ELF-1 (cell line): Measurements from ENCODE around the gene PITRM1.

Experiments used
- DNase-seq: peaks from one replicate; pipeline ENCODE4 v3.0.0-alpha.2; 2016; ENCODE audit warnings: low read depth, low spot score

Gene PITRM1

DNA sequence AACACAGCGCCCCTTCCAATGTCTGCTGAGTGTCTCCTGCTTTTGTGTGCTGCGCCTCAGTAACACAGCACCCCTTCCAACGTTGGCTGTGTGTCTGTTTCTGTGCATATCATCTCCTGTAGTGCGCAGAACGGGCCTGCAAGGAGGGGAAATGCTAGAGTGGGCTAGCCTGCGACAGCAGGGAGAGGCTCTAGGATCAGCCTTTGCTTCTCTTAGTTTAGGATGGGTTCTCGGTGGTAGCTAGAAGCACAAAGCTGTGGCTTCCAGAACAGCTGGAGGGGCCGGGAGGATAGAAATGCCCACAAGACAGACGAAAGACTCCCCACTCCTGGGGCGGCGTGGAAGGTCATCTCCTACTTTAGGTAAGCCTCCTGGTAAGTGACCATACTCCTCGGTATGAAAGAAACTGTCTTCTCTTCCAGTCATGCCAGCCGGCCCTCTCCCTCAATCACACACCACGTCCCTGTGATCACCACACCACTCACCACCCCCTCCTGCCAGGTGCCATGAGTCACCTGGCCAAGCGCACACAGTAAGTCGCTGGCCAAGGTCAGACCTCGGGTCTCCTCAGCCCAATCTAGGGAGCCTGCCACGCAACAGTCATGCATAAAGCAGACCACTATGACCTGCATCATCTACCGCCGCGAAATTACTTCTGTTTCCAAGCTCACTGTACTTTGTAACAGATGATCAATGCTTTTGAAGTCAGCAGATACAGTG is 4.8 kb downstream of the PITRM1 start:
- DNase-seq = no peak

DNA sequence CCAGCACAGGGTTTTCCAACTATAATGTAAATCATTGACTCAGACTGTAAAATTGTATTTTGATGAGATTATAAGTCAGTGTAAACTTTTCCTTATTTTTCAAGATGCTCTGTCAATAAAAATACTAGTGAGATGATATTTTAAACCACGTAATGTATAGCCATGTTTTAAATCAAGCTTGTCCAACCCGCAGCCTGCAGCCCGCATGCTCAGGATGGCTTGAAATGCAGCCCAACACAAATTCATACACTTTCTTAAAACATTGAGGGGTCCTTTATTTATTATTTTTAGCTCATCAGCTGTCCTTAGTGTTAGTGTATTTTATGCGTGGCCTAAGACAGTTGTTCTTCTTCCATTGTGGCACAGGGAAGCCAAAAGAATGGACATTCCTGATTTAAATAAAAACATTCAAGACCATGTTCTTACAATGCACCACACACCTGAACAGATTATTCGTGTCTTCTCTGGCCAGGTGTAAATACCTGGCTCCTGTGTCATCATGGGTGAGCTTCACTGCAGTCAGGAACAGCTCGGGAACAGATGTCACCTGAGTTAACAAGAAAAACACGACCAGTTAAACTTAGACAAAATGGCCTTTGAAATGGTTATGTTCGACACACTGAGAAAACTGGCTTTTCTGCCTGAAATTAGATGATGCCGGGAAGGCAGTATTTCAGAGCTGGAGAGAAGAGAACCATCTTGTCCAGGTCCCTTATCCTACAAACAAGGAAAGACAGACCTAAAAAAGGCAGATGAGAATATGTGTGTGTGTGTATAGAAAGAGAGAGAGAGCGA is 5.9 kb downstream of the PITRM1 start:
- no peak for DNase-seq

DNA sequence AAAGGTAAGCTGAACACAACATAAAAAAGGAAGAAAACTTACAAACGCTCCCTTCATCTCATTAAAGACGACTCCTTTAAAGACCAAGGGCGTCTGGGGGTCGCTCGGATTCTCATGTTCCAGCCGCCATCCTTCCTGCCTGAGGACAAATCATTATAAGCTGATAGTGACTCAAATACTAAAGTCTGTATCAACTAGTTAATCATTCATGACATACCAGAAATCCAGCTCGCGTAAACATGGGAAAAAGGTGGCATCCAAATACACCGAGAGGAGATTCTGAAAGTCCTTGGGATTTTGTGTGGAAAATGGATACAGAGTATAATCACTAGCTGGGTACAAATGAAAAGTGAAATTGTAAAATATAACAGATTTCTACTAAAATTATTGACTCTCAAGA is 7.4 kb downstream of the PITRM1 start:
- no peak for DNase-seq

DNA sequence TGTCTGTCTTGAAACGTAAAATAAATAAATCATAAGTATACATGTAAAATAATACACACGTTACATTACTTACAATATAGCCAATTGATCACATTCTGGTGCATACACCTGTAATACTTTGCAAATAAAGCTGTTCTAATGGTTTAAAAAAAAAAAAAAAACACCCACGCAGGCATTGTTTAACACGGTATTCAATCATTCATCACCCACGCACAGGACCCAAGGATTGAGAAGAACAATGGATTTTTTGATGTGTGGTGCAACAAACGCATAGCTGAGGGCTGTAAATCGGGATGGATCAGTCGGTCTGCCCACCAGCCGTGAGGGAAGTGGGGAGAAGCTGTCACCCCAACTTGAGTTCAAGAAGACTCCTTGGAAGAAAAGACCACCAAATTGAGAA is 8.7 kb downstream of the PITRM1 start:
- DNase-seq = no peak

DNA sequence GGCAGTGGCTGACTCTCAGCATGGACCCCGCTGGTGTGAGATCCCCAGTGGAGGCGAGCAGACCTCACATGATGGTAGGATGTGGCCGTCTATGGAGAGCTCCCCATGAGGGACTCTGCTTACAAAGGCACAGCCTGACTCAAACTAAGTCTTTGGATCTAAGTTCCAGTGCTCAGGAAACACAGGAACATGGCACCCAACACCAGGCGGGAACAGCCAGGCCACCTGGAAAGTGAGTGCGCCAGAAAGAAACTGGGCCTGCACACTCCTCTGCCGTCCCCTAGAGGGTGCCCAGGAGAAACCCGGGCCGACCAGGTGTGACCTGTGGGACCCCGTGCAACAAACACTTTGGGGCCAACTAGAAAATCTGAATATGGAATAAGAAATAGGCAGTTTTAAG is 10.0 kb downstream of the PITRM1 start:
- DNase-seq = peak; percentile 25

DNA sequence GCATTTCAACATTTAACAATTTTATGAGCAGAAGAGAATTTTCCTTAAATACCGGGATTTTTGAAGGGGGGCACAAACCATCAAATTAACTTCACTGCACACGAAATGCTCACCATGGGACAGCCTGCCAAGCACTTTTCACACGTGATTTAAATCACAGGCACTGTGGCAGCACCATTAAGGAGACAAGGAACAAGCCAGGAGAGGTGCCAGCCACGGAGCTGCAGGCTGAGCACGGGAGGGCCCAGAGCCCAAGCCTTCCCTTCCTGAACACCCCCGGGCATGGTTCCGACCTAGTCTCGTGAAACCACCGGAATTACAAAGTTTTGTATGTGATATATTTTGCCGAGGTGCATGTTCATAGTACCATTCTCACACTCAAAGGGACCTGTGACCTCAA is 13.4 kb downstream of the PITRM1 start:
- no peak for DNase-seq

DNA sequence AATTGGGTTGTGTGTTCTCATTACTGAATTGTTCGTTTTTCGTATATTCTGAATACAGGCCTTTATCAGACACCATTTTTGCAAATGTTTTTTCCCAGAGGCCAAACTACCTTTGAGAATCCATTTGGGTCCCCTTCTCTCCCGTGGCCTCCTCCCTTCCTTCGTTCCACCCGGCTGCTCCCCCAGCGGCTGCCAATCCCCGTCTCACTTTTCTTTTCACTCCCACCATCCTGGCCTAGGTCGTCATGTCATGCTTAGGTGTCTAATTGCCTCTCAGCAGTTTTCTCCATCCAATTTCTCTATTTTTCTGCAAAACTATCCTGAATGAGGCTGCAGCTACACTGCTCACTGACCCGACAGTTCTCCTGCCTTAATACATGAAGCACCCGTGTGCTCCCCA is 17.9 kb downstream of the PITRM1 start:
- no peak for DNase-seq

DNA sequence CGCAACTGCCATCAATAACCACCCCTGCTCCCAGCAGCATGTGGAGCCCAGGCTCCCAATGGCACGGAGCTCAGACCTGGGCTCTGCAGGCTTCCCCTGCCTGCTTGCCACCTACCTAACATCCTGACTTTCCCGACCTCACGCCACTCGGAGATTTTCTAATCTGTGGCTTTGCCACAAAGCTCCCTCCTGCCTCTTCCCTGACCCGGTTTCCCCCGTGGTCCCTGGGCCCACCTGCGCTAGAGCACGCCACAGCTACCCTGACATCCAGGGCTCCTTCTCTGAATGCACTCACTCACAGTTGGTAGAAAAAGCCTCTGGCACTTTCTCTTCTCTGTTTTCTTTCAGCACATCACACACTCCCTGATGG is 20.0 kb downstream of the PITRM1 start:
- no peak for DNase-seq

DNA sequence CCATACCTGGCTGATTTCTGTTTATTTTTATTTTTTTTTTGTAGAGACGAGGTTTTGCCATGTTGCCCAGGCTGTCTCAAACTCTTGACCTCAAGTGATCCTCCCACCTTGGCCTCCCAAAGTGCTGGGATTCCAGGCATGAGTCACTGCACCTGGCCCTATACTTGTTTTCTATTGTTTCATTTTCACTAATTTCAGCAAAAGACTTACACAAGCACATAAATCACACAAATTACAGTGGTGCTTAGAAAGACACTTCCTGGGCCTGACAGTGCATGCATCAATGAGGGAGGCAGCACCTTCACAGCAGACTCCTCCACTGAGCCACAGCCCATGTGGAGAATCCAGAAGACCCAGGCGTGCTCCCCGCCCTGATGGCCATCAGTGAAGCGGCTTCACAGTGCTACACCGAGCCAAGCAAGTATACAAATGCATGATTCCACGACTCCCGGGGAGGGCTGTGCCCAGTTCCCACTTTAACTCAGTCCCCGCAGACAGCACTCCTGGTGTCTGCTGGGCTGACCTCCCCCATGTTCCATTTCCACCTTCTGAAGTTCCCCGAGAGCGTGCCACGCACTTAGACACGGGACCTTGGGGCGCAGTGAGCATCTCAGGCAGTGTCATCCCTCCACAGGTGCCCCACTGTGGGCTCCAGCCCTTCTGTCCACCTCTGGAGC is 20.6 kb downstream of the PITRM1 start:
- no peak for DNase-seq

DNA sequence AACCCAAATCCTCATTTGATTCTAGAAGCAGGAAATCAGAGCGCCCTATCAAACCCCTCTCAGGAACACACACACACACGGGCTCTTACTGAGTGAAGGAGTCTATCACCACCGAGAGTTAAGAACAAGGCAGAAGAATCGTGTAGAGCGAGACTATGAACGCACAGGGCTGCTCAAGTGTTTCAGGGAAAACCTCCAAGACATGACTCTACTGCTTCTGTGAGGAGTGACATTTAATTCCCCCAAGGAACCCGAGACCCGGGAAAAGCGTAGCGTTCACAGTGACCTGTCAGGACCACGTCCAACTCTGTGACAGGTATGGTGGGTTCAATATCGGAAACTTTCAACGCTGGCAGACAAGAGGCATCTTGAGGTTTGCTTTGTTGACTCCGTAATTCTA is 21.6 kb downstream of the PITRM1 start:
- no peak for DNase-seq

DNA sequence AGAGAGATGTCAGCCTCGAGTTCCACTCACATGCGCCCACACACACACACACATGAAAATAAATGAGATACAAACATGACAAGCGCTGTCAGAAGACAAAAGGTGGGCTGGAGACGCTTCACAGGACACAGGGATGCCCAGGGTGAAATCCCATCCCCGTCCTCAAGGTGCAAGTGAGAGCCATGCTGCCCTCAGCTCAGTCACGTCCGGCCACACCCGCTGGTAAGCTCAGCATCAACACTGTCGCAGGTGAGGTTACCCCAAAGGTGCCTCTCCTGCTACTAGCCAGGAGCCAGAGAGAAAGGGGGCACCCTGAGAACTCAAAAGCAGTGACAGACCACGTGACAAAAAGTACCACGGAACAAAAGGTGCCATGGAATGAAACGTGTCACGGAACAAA is 22.2 kb downstream of the PITRM1 start:
- no peak for DNase-seq

DNA sequence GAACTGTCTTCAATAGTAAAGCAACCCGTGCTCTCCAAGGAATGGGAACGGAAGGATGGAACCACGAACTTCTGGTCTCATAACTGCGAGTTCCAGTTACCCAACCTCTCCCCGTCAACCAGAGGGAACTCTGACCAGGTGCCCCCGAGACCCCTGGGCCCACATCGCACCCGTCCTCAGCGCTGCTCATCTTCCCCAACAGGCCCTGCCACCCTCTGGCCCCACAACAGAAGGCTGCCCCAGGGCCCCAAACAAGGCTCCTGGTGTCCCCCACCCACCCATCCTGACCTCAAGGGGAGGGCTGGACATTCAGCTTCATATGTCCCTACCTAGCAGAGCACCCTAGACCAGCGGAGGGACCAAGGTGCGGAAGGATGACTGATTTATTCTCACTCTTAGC is 22.7 kb downstream of the PITRM1 start:
- DNase-seq = no peak

DNA sequence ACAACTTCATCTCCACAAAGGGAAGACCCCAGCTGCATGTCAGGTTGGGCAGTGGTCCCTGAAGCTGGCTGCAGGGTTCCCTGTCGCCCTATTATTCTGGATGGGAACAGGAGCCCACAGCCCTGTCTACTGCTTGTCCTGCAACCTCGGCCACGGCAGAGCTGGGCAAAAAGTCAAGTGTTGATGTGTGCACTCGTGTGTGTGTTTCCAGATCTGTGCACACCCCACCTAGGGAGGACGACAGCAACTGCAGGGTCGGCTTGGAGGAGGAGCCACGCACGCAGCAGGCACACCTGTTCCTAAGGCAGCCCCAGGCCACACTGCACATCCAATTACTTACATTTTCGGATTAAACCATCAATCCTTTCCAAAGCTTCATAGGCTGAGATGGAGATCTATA is 23.6 kb downstream of the PITRM1 start:
- DNase-seq = no peak

DNA sequence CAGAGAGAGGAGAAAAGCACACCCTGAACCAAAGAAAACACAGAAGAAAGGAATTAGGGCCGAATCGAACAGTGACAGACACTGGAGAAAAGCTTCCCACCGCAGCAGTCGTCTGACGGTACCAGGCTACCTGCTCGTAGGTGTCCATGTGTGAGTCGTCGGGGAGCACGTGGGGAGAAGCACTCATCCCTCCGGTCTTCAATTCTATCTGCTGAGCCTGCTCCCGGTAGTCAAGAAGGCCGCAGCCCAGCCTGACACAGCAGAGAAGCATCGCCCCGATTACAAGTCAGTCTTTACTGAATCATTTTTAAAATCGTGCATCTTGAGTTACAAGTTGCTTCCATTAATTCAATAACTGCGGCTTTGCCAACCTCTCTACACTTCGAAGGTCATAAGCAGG is 24.5 kb downstream of the PITRM1 start:
- DNase-seq = no peak

DNA sequence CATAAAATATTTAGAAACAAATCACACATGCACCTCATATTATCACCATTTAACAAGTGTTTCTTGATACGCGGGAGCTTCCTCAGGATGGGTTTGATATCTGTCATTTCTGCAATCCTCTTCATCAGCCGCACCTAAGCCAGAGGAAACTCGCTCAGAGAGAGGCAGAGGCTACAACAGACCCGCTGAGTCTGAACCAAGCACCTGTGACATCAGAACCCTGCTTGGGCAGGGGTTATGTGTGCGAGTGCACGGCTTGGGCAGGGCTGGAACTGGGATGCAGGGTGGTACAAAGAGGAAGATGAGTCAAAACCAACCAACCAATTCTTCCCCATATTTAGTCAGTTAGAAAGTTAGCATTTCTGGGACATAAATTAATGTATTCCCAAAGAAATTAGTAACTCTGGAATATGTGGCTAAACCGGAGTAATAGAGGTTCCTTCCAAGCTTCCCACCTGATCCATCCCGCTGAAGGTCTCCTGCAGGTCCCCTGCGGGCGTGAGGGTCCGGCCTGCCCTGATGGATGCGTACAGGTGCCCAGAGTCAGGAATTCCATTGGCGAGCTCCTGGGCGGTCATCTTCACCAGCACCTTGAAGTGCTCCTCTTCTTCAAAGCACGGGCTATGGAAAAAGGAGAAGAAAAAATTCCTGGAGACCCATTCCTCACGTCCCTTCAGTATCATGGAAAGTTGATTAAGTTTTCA is 25.3 kb downstream of the PITRM1 start:
- no peak for DNase-seq

DNA sequence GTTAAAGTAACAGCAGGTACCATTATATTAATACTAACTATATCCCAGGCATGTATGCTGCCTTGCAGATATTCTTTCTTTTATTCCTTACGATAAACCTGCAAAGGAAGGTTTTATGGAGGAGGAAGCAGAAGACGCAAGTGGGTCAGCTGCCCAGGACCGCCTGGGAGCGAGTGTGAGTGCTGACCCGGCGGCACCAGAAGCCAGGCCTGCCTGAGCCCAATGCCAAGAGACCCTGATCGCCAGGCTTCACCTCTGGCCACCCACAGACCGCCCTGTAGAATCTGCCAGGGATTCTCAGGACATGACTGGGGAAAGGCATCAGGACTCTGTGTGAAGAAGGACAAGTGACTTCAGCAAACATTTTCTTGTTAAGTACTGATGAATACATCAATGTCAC is 26.3 kb downstream of the PITRM1 start:
- no peak for DNase-seq

DNA sequence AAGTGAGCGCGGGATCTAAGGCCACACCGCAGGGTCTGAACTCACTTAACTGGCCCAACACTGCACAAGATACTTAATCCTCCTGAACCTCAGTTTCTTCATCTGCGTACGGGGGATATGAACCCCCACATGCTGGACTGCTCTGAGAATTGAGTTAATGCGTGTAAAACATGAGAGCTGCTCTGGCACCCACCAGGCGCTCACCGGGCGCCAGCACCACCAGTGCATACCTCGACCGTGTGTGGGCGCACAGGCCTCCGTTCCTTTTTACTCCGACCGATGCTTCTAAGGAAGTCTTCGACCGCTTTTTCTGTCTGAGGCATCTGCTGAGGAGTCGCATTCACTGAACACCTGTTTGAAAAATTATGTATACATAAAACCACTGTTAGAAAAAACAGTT is 27.2 kb downstream of the PITRM1 start:
- DNase-seq = no peak

DNA sequence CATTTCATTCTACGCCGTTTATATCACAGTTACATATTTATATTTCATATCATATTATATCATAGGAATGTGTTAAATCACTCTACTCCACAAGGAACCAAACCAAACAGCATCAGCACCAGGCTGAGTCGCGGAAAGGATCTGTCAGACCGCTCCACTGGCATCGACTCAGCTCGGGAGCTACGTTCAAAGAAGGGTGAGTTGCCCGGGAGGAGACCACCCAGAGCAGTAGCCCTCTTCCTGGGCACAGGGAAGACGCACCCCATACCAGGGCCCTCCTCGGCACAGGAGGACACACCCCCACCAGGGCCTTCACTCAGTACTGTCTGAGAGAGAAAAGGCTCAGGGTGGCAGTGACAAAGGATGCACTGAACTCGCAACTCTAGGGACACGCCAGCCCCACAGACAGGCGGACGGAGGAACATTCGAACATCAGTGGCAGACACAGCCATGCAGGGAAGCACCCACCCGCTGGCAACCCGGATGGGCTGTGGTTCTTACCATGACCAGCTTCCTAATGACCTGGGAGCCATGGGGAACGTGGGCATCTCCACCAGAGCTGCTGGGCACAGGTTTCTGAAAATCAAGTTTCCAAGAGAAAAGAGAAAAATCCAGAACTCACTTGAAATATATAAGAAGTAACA is 28.7 kb downstream of the PITRM1 start:
- no peak for DNase-seq

DNA sequence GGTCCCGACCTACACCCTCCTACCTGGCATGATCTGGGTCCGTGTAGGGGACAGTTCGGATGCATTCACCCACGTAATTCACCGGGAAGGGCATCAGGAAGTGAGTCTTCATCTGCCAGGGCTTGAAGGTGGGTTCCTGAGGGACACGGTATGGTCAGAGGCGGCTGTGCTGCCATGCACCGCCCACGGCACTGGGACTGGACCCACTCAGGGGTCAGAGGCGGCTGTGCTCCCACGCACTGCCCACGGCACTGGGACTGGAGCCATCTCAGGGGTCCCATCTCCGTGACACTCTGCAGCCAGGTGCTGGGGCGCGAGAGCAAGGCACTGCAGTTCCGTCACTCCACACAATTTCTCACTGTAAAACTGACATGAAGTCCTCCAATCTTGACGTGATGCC is 29.2 kb downstream of the PITRM1 start:
- DNase-seq = no peak

DNA sequence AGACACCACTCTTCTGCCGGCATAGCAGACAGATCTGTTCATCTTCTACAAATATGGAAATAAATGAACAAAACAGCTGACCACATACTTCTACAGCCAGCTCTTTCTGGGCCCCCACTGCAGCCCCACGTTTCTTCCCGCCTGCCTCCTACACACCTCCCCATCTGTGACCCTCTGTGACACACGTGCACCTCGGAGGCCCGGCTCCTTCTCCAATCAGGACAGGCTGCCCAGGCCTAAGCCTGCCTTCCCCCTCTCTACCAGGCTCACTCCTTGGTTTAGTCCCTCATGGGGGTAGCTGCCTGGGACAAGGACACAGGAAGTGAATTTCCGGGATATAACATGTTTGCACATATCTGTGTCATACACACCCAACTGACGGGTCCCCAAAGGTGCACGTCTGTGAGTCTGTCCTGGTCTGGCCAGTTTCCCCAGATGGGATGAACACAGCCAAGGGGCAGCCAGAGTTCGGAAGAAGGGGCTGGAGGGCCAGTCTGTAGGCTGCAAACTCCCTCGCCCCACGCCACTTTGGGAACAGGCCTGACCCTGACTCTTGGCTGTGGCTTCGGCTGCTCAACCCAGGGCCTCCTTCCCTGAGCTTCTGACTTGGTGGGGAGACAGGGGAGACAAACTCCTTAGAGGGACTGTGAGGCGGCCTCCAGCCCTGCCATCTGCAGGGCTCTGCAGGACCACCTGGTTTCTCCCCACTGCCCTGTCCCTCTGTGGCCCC is 30.3 kb downstream of the PITRM1 start:
- DNase-seq = no peak

DNA sequence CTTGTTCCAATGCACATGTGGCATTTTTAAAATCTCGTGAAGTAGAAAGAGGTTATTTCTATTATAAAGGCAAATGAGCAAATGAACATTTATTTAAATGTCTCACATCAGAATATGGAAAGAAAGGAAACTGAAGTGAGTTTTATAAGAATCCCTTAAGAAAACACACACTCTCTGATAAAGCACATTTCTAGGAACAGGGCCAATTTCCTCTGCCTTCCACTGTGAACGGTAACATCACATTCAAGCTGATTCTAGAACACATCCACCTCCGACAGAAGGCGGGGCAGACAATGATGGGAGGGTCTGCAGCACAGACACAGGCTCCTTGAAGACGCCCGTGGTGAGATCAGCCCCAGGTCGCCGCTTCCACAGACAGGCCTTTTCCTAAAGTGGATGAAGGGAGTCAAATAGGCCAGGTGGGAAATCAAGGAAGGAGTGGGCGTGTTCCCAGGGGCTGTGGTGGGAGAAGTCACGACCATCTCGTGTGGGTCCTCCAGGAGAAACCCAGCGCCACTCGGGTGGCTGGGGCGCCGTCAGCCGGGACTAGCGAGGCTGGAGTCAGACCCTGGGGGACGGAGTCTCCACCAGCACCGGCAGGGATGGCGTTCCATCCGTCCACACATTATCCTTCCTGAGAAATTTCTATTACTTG is 31.1 kb downstream of the PITRM1 start:
- no peak for DNase-seq
